HL-60/S4 (cell line): ENCODE results near the gene TADA2B.

Experiments
- in situ Hi-C: fragments of 300-500 bp; cut with MboI; formaldehyde crosslinking; loops from 2 replicates; pipeline ENCODE4 v1.14.3; 2022; ENCODE audit warnings: low sequenced_read_pairs

Gene TADA2B

DNA sequence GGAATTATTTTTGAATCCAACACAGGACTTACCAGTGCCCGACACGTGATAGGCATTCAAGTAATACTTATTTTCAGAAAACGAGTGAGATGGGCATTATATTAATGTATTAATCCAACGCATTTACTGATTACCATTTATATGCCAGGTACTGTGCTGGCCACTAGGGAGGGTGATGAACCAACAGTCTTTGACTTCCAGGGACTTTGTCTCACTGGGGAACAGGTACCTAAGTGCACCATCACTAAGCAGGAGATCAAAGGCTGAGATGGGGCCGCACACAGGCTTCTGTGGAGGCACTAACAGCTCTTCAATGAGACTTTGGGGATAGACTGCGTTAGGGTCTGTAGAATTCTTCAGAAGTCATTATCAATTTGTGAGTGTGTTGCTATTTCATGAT lies 5.7 kb upstream of the TADA2B start:
- in situ Hi-C loops = no loop called here

GRCh38 chr4:7040765-7041164 lies 2.4 kb upstream of the TADA2B start:
- in situ Hi-C loops = no loop called here

DNA sequence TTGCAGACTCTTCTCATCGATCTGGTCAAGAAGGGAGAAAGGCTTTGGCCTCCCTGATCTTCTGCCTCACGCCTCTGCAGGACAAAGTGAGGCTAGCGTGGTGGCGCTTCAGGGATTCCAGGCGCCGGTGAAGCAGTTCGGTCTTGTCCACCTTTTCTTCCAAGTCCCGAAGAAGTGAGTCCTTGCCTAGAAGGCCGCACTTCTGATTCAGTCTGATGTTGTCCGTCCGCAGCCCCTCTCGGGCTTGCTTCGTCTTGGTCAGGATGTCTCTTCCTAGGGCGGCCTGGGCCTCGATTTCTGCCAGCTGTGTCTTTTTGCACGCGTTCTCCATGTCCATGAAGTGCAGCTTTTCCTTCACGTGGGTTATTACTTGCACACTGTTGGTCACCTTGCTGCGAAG lies 1.9 kb upstream of the TADA2B start:
- in situ Hi-C loops = no loop called here

GRCh38 chr4:7041801-7042502 lies 1.2 kb upstream of the TADA2B start:
- in situ Hi-C loops = no loop called here

DNA sequence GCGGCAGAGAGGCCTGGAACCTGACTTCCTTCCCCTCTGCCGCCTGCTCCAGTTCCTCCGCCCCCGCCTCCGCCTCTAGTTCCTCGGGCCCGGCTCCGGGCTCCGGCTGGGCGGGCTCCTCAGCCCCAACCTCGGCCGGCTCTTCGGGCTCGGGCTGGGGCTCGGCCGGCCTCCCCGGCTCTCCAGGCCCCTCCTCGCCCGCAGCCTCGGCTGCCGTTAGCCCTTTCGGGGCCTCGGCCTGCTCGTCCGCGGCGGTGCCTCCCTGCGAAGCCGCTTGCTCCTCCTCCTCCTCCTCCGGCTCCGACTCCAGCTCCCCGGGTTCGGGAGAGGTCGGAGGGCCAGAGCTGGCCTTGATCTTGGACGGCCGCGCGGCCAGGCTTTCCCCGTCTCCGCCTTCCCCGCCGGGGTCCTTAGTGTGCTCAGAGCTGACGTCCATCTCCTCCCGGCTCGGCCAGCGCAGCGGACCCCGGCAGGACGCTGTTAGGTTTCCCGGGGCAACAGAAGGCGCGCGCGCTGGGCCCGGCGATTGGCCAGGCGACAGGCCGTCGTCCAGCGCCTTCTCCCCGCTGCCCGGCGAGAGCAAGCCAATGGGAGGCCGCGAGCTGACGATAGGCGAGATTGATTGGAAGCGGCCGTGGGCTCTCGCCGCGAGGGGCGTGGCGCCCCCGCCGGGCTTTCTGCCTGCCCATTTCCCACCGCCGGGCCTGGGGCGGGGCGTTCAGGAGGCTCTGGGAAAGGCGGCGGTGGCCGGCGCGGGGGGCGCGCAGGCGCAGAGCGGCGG lies 479 bp upstream of the TADA2B start:
- in situ Hi-C loops = no loop called here

DNA sequence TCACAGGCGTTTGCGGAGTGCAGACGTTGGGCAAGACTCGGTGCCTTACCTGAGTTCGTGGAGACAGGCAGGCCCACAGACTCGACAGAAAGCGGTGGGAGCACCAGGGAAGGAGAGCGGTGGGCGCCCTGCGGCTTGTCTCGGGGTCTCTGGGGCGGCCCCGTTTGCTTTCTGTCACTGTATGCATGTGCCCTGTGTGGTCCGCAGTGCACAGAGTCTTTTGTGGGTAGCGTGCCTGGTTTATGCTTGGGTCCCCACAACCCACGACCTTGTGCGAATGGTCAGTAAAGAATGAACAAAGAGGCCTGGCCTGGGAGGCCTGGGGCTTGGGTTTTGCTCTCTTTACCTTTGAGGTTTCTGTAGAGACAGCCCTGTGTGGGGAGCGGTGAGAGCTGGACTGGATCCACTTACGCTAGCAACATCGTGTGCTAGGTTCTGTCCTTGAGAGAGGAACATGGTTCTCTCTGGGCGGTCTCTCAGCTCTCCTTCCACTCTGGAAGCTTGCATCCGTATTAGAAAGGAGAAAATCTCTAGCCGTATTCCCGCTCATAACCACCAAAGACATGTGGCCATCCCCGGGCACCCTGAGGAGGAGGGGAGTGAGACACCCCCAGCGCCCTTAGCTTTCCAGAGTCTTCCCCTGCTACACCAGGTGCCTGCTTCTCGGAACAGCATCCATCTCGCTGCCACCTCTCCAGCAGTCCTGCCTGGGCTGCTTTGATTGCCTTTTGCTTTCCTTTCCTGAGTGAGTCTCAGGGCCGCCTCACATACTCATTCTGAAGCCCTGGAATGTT lies 1.2 kb downstream of the TADA2B start:
- in situ Hi-C loops = no loop called here

GRCh38 chr4:7045553-7045952 lies 2.4 kb downstream of the TADA2B start:
- in situ Hi-C loops = no loop called here

DNA sequence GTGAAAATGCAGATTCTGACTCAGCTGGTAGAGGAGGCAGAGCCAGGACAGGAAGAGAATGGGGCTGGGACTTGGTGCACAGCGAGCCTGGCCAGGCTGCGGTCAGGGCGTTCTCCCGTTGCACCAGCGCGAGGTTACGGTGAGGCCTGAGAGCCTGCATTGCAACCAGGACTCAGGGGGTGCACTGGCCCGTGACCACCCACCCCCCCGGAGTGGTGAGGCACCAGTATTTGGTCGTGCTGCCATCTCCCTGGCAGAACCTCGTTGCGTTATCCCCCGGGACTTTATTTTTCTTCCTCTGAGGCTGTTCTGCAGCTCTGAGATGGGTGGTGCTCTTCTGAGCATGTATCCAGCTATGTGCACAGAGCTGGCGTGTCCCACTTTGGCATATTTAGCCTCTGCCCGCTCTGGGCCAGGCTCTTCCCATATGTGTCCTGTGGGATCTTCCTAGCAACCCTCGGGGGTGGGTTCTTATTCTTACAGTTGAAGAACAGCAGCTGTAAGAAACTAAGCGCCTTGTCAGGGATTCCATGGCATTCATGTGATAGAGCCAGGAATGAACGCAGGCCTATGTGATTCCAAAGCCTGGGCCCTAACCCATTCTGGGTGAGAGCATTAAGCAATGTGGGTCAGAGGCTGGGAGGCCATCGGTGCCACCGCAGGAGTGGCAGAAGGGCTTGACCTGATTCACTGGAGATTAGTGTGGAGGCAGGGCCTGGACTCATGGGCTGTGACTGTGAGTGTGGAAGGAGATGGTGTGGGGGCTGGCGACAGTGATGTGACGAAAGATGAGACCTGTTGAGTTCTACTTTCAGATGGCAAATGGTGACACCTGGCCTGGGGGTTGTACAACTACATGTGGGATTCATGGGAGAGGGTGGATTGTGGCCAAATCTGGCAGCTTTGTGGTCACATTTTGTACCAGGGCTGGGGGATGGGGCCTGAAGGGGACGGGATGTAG lies 3.1 kb downstream of the TADA2B start:
- in situ Hi-C loops = no loop called here

DNA sequence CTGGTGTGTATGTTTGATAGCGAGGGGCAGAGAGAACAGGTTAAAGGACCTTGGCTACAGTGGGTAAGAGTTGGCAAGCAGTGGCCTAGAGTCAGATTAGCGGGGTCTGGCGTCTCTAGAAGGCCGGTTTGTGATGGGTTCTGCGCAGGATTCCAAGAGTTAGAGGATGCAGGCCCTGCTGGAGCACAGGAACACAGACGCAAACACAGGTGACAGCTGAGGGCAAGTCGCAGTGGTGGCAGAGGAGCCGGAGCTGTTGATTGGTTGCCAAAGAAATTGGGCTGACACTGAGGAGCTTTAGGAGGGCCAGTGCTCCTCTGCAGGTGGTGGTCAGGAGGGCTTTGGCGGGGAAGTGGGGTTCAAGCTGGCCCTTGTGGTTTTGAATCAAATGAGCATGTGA lies 3.8 kb downstream of the TADA2B start:
- in situ Hi-C loops = no loop called here

GRCh38 chr4:7048642-7049041 lies 5.5 kb downstream of the TADA2B start:
- in situ Hi-C loops = no loop called here

GRCh38 chr4:7049295-7049694 lies 6.1 kb downstream of the TADA2B start:
- in situ Hi-C loops = no loop called here

GRCh38 chr4:7049739-7050138 lies 6.6 kb downstream of the TADA2B start:
- in situ Hi-C loops = no loop called here

DNA sequence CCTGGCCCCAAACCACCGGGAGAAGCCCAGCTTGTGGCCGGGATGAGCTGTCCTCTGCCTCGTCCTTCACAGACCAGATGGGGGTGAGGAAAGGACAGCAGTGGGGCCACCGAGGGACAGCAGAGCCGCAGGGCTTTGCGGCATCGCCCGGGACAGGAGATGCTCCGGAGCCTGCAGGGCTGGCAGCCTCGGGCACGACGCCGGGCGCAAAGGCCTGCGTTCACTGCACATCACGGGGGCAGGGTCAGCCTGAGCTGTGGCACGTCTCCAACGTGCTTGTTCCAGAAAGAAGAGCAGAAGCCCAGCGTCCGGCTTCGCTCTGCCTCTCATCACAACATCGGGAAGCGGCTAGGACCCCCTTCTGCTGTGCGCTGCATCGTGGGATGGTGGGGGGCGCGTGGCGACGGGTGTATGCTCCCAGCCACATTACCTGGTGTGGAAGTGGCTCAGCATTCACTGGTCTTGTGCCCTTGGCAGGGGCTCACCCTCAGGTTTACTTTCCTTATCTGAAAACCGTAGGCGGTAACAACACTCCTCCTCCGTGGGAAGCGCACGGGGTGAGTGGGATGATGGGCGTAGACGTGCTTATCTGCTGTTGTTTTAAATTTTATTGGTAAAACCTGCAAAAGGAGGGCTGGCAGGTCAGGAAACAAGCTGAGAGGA lies 7.4 kb downstream of the TADA2B start:
- in situ Hi-C loops = no loop called here

DNA sequence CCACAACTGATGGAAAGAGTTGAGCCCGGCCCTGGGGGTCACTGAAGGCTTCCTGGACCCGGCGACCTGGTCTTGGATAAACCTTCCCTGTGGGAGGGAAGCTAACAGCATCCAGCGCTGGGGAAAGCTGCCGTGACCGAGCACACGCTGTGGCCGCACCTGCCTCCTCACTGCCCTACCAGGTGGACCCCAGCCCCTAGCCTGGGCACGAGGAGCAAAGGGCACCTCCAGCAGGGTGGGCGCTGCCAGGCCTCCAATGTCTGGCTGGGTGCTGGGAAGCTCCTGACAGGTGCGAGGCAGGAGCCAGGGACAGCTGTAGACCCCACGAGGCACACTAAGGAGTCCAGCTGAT lies 7.9 kb downstream of the TADA2B start:
- in situ Hi-C loops = no loop called here

DNA sequence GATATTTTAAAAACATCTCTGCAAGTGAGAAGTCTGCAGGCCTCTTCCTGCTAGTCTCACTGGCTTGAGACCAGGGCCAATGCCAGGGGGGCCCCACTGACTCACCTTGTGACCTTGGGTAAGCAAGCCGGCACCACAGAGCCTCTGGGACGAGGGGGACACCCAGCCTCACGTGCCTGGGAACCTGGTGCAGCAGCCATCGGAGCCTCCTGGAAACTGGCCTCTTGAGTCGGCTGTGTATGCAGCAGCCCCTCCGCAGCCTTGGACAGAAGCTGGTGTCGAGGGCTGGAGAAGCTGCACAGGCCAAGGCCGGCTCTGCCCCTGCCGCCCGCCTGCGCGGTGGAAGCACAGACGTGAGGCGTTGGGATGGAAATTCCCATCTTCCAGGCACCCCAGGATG lies 8.7 kb downstream of the TADA2B start:
- in situ Hi-C loops = no loop called here

DNA sequence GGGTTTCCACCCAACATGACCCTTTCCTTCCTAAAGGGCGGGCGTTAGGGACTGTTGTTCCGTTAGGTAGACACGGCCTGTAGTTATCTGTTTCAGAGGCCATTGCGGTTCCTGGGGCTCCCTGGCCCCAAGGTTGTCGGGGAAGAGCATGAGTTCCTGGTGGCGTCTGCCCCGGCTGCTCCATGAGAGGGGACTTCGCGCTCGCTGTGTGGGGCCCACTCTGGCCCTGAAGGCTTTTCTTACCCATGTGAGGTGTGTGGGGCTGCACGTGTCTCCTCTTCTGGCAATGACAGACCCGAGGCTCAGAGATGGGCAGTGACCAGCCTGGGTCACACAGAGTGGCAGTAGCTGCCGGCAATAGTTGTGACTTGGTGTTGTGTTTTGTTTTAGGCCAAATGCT lies 9.1 kb downstream of the TADA2B start:
- in situ Hi-C loops = no loop called here

- in situ Hi-C loops = no loop called here
Observed at GRCh38 chr4:7052923-7053715, 9.9 kb downstream of the TADA2B start.

DNA sequence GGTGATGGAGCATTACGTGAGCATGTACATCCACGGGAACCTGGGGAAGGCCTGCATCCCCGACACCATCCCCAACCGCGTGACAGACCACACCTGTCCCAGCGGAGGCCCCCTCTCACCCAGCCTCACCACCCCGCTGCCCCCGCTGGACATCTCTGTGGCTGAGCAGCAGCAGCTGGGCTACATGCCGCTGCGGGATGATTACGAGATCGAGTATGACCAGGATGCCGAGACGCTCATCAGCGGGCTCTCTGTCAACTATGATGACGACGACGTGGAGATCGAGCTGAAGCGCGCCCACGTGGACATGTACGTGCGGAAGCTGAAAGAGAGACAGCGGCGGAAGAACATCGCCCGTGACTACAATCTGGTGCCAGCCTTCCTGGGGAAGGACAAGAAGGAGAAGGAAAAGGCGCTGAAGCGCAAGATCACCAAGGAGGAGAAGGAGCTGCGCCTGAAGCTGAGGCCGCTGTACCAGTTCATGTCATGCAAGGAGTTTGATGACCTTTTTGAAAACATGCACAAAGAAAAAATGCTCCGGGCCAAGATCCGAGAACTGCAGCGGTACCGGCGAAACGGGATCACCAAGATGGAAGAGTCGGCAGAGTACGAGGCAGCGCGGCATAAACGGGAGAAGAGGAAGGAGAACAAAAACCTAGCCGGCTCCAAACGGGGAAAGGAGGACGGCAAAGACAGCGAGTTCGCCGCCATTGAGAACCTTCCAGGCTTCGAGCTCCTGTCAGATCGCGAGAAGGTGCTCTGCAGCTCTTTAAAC lies 11.1 kb downstream of the TADA2B start:
- in situ Hi-C loops = no loop called here
